ENCODE results near the gene NKD2. TPM values are rescaled to one million over a fixed set of nuclear protein-coding genes. Genes with fewer than 3 reads are reported as not detected.

The NKD2 gene
- total RNA-seq, 1 experiment from 2014 or later: 0.21 TPM

DNA sequence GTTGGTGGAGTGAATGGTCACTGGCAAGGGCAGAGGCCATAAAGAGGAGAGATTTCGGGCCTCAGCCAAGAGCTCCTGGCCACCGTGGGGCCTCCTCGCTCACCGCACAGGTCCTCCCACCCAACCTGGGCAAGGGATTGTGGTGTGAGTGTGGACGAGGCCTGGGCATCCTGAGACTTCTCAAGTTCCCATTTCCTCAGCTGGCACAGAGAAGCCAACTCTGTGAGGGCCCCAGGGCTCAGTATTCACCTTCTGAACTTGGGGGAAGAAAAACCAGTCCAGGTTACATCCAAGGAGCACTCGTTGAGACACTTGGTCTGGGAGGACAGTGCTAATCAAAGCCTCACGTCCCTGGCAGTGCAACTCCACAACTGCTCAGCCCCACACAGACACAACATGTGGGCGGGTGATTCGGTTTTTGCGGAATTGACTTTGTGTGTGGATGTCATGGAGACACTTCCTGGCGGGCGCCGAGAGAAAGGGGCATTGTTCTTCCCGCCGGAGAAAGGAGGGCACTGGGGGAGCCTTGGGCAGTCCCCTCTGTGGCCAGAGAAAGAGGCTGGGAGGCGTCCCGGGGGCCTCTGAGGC is 28.5 kb upstream of the NKD2 start:
- ChIA-PET POLR2A (no interaction called here), CTCF (interaction anchor here (0.6 to 1.6 kb wide), 2 partner anchors 188 to 324 kb away, joined by 3 read pairs; no protein-coding TSS in a partner anchor)
- DNase-seq (ENCODE audit: unreplicated experiment): no peak
- Mint-ChIP-seq H3K4me3 (ENCODE audit: unreplicated experiment) (no peak overlapping the region), H3K27me3 (ENCODE audit: insufficient read depth, unreplicated experiment) (peaks cover 37% of the 10 kb centered on the region), H3K9me3 (ENCODE audit: unreplicated experiment) (peaks cover 9% of the 10 kb centered on the region), H3K36me3 (ENCODE audit: insufficient read depth, unreplicated experiment) (no peaks in the 10 kb centered on the region), H3K4me1 (ENCODE audit: insufficient read depth, unreplicated experiment) (no peaks in the 10 kb centered on the region), H3K27ac (ENCODE audit: low read depth, unreplicated experiment) (no peak overlapping the region)
- TF ChIP-seq, protein P1, sequence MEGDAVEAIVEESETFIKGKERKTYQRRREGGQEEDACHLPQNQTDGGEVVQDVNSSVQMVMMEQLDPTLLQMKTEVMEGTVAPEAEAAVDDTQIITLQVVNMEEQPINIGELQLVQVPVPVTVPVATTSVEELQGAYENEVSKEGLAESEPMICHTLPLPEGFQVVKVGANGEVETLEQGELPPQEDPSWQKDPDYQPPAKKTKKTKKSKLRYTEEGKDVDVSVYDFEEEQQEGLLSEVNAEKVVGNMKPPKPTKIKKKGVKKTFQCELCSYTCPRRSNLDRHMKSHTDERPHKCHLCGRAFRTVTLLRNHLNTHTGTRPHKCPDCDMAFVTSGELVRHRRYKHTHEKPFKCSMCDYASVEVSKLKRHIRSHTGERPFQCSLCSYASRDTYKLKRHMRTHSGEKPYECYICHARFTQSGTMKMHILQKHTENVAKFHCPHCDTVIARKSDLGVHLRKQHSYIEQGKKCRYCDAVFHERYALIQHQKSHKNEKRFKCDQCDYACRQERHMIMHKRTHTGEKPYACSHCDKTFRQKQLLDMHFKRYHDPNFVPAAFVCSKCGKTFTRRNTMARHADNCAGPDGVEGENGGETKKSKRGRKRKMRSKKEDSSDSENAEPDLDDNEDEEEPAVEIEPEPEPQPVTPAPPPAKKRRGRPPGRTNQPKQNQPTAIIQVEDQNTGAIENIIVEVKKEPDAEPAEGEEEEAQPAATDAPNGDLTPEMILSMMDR (IDR thresholded peaks at IDR 0.05; ENCODE audit: unreplicated experiment): no peak
- intact Hi-C loops (cut with micrococcal nuclease): no loop called here
- BruUV-seq (replicated peaks): no TSS peak

DNA sequence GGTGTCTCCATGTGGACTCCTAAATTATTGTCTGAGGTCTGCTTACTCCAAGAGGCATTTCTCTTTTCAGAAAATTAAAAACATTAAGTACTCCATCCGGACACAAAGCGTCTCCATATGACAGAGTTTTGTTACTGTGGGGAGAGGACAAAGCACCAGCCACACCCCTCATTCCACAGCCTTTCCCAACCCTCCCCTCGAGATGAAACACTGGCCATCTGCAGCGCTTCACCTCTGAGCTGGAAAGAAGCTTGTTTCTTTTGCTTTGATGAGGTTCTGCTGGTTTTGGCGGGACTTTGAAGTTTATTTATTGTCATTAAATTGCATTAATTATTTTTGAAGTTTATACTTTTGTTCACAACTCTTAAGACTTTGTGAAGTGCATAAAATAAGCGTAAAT is 27.6 kb upstream of the NKD2 start:
- no peaks in the 10 kb centered on the region for H3K4me1 Mint-ChIP-seq (ENCODE audit: insufficient read depth, unreplicated experiment)
- peaks cover 46% of the 10 kb centered on the region for H3K27me3 Mint-ChIP-seq (ENCODE audit: insufficient read depth, unreplicated experiment)
- POLR2A ChIA-PET: no interaction called here
- no peak overlapping the region for H3K27ac Mint-ChIP-seq (ENCODE audit: low read depth, unreplicated experiment)
- peaks cover 10% of the 10 kb centered on the region for H3K9me3 Mint-ChIP-seq (ENCODE audit: unreplicated experiment)
- CTCF ChIA-PET: interaction anchor here (0.7 to 1.0 kb wide), 2 partner anchors 336 to 409 kb away, joined by 3 to 4 read pairs; no protein-coding TSS in a partner anchor
- intact Hi-C loops (cut with micrococcal nuclease): no loop called here
- DNase-seq (ENCODE audit: unreplicated experiment): no peak
- BruUV-seq (replicated peaks): no TSS peak
- H3K36me3 Mint-ChIP-seq (ENCODE audit: insufficient read depth, unreplicated experiment): no peaks in the 10 kb centered on the region
- H3K4me3 Mint-ChIP-seq (ENCODE audit: unreplicated experiment): no peak overlapping the region
- TF ChIP-seq, protein P1 (IDR thresholded peaks at IDR 0.05; ENCODE audit: unreplicated experiment): no peak

DNA sequence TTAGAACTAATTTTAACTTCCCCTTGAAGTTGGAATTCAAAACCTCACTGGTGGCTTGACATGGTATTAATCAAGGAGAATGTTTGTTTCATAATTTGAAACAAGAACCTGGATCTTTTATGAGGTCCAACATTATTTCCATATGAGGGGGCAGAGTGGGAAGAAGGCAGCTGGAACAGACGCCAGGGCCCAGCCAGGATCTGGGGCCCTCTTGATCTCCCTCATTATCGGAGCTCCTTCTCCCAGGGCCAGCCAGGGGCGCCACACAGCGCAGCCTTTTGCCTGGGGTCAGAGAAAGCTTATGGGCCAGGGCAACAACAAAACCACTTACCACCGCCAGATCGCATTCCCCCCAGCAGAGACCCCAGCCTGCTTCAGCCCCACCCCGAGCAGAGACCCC is 27.1 kb upstream of the NKD2 start:
- H3K4me3 Mint-ChIP-seq (ENCODE audit: unreplicated experiment): no peak overlapping the region
- H3K27ac Mint-ChIP-seq (ENCODE audit: low read depth, unreplicated experiment): no peak overlapping the region
- ChIA-PET CTCF (interaction anchor here (1.0 kb wide), 1 partner anchor 336 kb away, joined by 3 read pairs; no protein-coding TSS in a partner anchor), POLR2A (no interaction called here)
- H3K9me3 Mint-ChIP-seq (ENCODE audit: unreplicated experiment): peaks cover 10% of the 10 kb centered on the region
- no peak for DNase-seq (ENCODE audit: unreplicated experiment)
- no peaks in the 10 kb centered on the region for H3K36me3 Mint-ChIP-seq (ENCODE audit: insufficient read depth, unreplicated experiment)
- H3K27me3 Mint-ChIP-seq (ENCODE audit: insufficient read depth, unreplicated experiment): peaks cover 49% of the 10 kb centered on the region
- TF ChIP-seq, protein P1 (IDR thresholded peaks at IDR 0.05; ENCODE audit: unreplicated experiment): no peak
- no TSS peak for BruUV-seq (replicated peaks)
- no peaks in the 10 kb centered on the region for H3K4me1 Mint-ChIP-seq (ENCODE audit: insufficient read depth, unreplicated experiment)
- intact Hi-C loops (cut with micrococcal nuclease): no loop called here

- Mint-ChIP-seq H3K4me1 (ENCODE audit: insufficient read depth, unreplicated experiment) (no peaks in the 10 kb centered on the region), H3K36me3 (ENCODE audit: insufficient read depth, unreplicated experiment) (no peaks in the 10 kb centered on the region), H3K4me3 (ENCODE audit: unreplicated experiment) (no peak overlapping the region), H3K27me3 (ENCODE audit: insufficient read depth, unreplicated experiment) (peaks cover 61% of the 10 kb centered on the region), H3K27ac (ENCODE audit: low read depth, unreplicated experiment) (no peak overlapping the region), H3K9me3 (ENCODE audit: unreplicated experiment) (peaks cover 16% of the 10 kb centered on the region)
- BruUV-seq (replicated peaks): no TSS peak
- intact Hi-C loops (cut with micrococcal nuclease): no loop called here
- ChIA-PET POLR2A (no interaction called here), CTCF (no interaction called here)
- TF ChIP-seq, protein P1 (IDR thresholded peaks at IDR 0.05; ENCODE audit: unreplicated experiment): peak; percentile 19
- peak; percentile 23 for DNase-seq (ENCODE audit: unreplicated experiment)
These were observed 26.0 kb upstream of the NKD2 start for GRCh38 chr5:982377-983237.
